Measurements from ENCODE around the gene FAM124B.

DNA sequence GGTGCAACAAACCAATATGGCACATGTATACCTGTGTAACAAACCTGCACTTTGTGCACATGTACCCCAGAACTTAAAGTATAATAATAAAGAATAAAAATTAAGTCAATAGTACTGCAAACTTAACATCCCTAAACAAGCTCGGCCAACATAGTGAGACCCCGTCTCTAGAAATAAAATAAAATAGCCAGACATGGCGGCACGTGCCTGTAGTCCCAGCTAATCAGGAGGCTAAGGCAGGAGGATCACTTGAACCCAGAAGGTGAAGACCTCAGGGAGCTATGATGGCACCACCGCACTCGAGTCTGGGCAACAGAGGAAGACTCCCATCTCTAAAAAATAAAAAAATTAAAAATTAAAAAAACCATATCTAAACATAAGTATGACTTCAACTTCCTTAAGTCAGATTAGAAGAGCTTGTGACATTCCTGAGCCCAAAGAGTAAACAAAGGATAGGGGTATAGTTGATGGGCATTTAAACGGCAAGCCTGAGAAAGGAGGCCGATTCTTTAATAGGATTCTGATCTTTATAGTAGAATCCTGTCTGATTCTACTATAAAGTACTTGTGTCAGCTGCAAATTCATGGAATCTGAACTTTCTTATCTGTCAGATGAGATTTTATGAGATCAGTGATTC is 1.6 kb downstream of the FAM124B start:
- TF ChIP-seq CTCF (conservative IDR thresholded peaks at IDR 0.05 in 1 of 2, IDR thresholded peaks at IDR 0.05 in 1 of 2; ENCODE audit: low read depth in 1 of 2, low read length in 2 of 2) = no peak
- TF ChIP-seq EZH2 (IDR thresholded peaks at IDR 0.05; ENCODE audit: low read length, missing control alignments) = no peak

All from fibroblast of lung (primary cell).